ENCODE results near the gene MAML2. TPM values are rescaled to one million over a fixed set of nuclear protein-coding genes. Genes with fewer than 3 reads are reported as not detected.
"Not testable (repeated sequence)": the region's sequence is repeated elsewhere in the genome, so short reads cannot be mapped to it uniquely, and the experiment has no call there.

Gene MAML2
- total RNA-seq, 2 donors from 2014 or later = 29.2 to 34.9 TPM

- H3K4me3 Mint-ChIP-seq = no peak overlapping the region
Measured at GRCh38 chr11:96191752-96192151, 151.2 kb downstream of the MAML2 start.

GRCh38 chr11:96189351-96189750 is 153.6 kb downstream of the MAML2 start:
- DNase-seq = no peak
- H3K9me3 ChIP-seq (ENCODE audit: control insufficient read depth, low read length, poor library complexity, severe bottlenecking) = no peaks in the 10 kb centered on the region
- Mint-ChIP-seq H3K27me3 (no peaks in the 10 kb centered on the region), H3K4me3 (no peak overlapping the region), H3K4me1 (peaks cover 45% of the 10 kb centered on the region), H3K36me3 (ENCODE audit: low read depth) (peaks cover 8% of the 10 kb centered on the region), H3K27ac (no peak overlapping the region)
- no peak for ATAC-seq

More at GRCh38 chr11:96191752-96192151, 151.2 kb downstream of the MAML2 start:
- DNase-seq (no peak), ATAC-seq (no peak)
- peaks cover 59% of the 10 kb centered on the region for H3K4me1 Mint-ChIP-seq
- H3K36me3 Mint-ChIP-seq (ENCODE audit: low read depth) = peaks cover 8% of the 10 kb centered on the region
- H3K9me3 ChIP-seq (ENCODE audit: control insufficient read depth, low read length, poor library complexity, severe bottlenecking) = no peaks in the 10 kb centered on the region
- H3K27me3 Mint-ChIP-seq = no peaks in the 10 kb centered on the region
- H3K27ac Mint-ChIP-seq = peak overlapping the region; percentile 24

GRCh38 chr11:96188243-96189006 is 154.6 kb downstream of the MAML2 start:
- H3K9me3 ChIP-seq (ENCODE audit: control insufficient read depth, low read length, poor library complexity, severe bottlenecking) = no peaks in the 10 kb centered on the region
- H3K27me3 Mint-ChIP-seq = no peaks in the 10 kb centered on the region
- peaks cover 8% of the 10 kb centered on the region for H3K36me3 Mint-ChIP-seq (ENCODE audit: low read depth)
- peaks cover 39% of the 10 kb centered on the region for H3K4me1 Mint-ChIP-seq
- H3K27ac Mint-ChIP-seq = peak overlapping the region; percentile 82
- ATAC-seq (peak; percentile 21), DNase-seq (no peak)
- peak overlapping the region; percentile 72 for H3K4me3 Mint-ChIP-seq

- H3K4me3 Mint-ChIP-seq = peak overlapping the region; percentile 72
- H3K4me1 Mint-ChIP-seq = peaks cover 37% of the 10 kb centered on the region
- DNase-seq (no peak), ATAC-seq (no peak)
- H3K36me3 Mint-ChIP-seq (ENCODE audit: low read depth) = peaks cover 8% of the 10 kb centered on the region
- H3K27ac Mint-ChIP-seq = peak overlapping the region; percentile 82
- no peaks in the 10 kb centered on the region for H3K27me3 Mint-ChIP-seq
- no peaks in the 10 kb centered on the region for H3K9me3 ChIP-seq (ENCODE audit: control insufficient read depth, low read length, poor library complexity, severe bottlenecking)
Measured at GRCh38 chr11:96187822-96188221, 155.2 kb downstream of the MAML2 start.

GRCh38 chr11:96186806-96187205 is 156.2 kb downstream of the MAML2 start:
- H3K4me3 Mint-ChIP-seq = no peak overlapping the region
- H3K27ac Mint-ChIP-seq = peak overlapping the region; percentile 82
- peaks cover 32% of the 10 kb centered on the region for H3K4me1 Mint-ChIP-seq
- H3K36me3 Mint-ChIP-seq (ENCODE audit: low read depth) = peaks cover 5% of the 10 kb centered on the region
- H3K27me3 Mint-ChIP-seq = no peaks in the 10 kb centered on the region
- H3K9me3 ChIP-seq (ENCODE audit: control insufficient read depth, low read length, poor library complexity, severe bottlenecking) = no peaks in the 10 kb centered on the region
- no peak for DNase-seq
- no peak for ATAC-seq

GRCh38 chr11:96185220-96185768 is 157.7 kb downstream of the MAML2 start:
- ATAC-seq (no peak), DNase-seq (no peak)
- H3K9me3 ChIP-seq (ENCODE audit: control insufficient read depth, low read length, poor library complexity, severe bottlenecking) = no peaks in the 10 kb centered on the region
- H3K36me3 Mint-ChIP-seq (ENCODE audit: low read depth) = peaks cover 3% of the 10 kb centered on the region
- H3K27ac Mint-ChIP-seq = no peak overlapping the region
- H3K4me3 Mint-ChIP-seq = no peak overlapping the region
- peaks cover 27% of the 10 kb centered on the region for H3K4me1 Mint-ChIP-seq
- H3K27me3 Mint-ChIP-seq = no peaks in the 10 kb centered on the region

- not testable (repeated sequence) for H3K4me3 Mint-ChIP-seq; H3K27ac Mint-ChIP-seq; DNase-seq; ATAC-seq; H3K9me3 ChIP-seq (ENCODE audit: control insufficient read depth, low read length, poor library complexity, severe bottlenecking); H3K27me3 Mint-ChIP-seq; H3K36me3 Mint-ChIP-seq (ENCODE audit: low read depth)
- peaks cover 28% of the 10 kb centered on the region for H3K4me1 Mint-ChIP-seq
Measured at GRCh38 chr11:96180937-96181336, 162.1 kb downstream of the MAML2 start.

GRCh38 chr11:96180341-96180740 is 162.7 kb downstream of the MAML2 start:
- no peaks in the 10 kb centered on the region for H3K9me3 ChIP-seq (ENCODE audit: control insufficient read depth, low read length, poor library complexity, severe bottlenecking)
- Mint-ChIP-seq H3K4me1 (peaks cover 28% of the 10 kb centered on the region), H3K27ac (no peak overlapping the region), H3K36me3 (ENCODE audit: low read depth) (peaks cover 3% of the 10 kb centered on the region), H3K4me3 (no peak overlapping the region), H3K27me3 (no peaks in the 10 kb centered on the region)
- no peak for DNase-seq
- no peak for ATAC-seq

GRCh38 chr11:96179905-96180304 is 163.1 kb downstream of the MAML2 start:
- H3K4me3 Mint-ChIP-seq = no peak overlapping the region

GRCh38 chr11:96178887-96179279 is 164.1 kb downstream of the MAML2 start:
- no peak overlapping the region for H3K4me3 Mint-ChIP-seq

More at GRCh38 chr11:96179905-96180304, 163.1 kb downstream of the MAML2 start:
- ATAC-seq (no peak), DNase-seq (no peak)
- Mint-ChIP-seq H3K27ac (peak overlapping the region; percentile 8), H3K36me3 (ENCODE audit: low read depth) (peaks cover 3% of the 10 kb centered on the region), H3K4me1 (peaks cover 30% of the 10 kb centered on the region), H3K27me3 (no peaks in the 10 kb centered on the region)
- no peaks in the 10 kb centered on the region for H3K9me3 ChIP-seq (ENCODE audit: control insufficient read depth, low read length, poor library complexity, severe bottlenecking)

GRCh38 chr11:96178049-96178886 is 164.7 kb downstream of the MAML2 start:
- peaks cover 3% of the 10 kb centered on the region for H3K36me3 Mint-ChIP-seq (ENCODE audit: low read depth)
- H3K4me1 Mint-ChIP-seq = peaks cover 36% of the 10 kb centered on the region
- ATAC-seq (no peak), DNase-seq (no peak)
- no peaks in the 10 kb centered on the region for H3K9me3 ChIP-seq (ENCODE audit: control insufficient read depth, low read length, poor library complexity, severe bottlenecking)
- H3K27ac Mint-ChIP-seq = peak overlapping the region; percentile 74
- H3K4me3 Mint-ChIP-seq = no peak overlapping the region
- no peaks in the 10 kb centered on the region for H3K27me3 Mint-ChIP-seq

More at GRCh38 chr11:96178887-96179279, 164.1 kb downstream of the MAML2 start:
- Mint-ChIP-seq H3K4me1 (peaks cover 30% of the 10 kb centered on the region), H3K27ac (peak overlapping the region; percentile 37), H3K27me3 (no peaks in the 10 kb centered on the region), H3K36me3 (ENCODE audit: low read depth) (peaks cover 3% of the 10 kb centered on the region)
- no peak for ATAC-seq
- H3K9me3 ChIP-seq (ENCODE audit: control insufficient read depth, low read length, poor library complexity, severe bottlenecking) = no peaks in the 10 kb centered on the region
- no peak for DNase-seq

- H3K27ac Mint-ChIP-seq = peak overlapping the region; percentile 74
- no peaks in the 10 kb centered on the region for H3K27me3 Mint-ChIP-seq
- no peak overlapping the region for H3K4me3 Mint-ChIP-seq
- ATAC-seq = no peak
- H3K36me3 Mint-ChIP-seq (ENCODE audit: low read depth) = peaks cover 3% of the 10 kb centered on the region
- no peak for DNase-seq
- H3K4me1 Mint-ChIP-seq = peaks cover 42% of the 10 kb centered on the region
- H3K9me3 ChIP-seq (ENCODE audit: control insufficient read depth, low read length, poor library complexity, severe bottlenecking) = no peaks in the 10 kb centered on the region
Measured at GRCh38 chr11:96177146-96177545, 165.8 kb downstream of the MAML2 start.

- H3K9me3 ChIP-seq (ENCODE audit: control insufficient read depth, low read length, poor library complexity, severe bottlenecking) = no peaks in the 10 kb centered on the region
- ATAC-seq = no peak
- Mint-ChIP-seq H3K4me3 (no peak overlapping the region), H3K4me1 (peaks cover 38% of the 10 kb centered on the region), H3K36me3 (ENCODE audit: low read depth) (peaks cover 6% of the 10 kb centered on the region), H3K27ac (no peak overlapping the region), H3K27me3 (no peaks in the 10 kb centered on the region)
- no peak for DNase-seq
Measured at GRCh38 chr11:96173906-96174305, 169.1 kb downstream of the MAML2 start.
